GM12891 (cell line): ENCODE results near the gene EEF2.

Source experiments
- POLR2A ChIP-seq: IDR thresholded peaks from 2 replicates; pipeline ENCODE4 v1.6.1; 2011; ENCODE audit warnings: low read depth, low read length, control low read depth
- POLR2AphosphoS5 ChIP-seq: IDR thresholded peaks from 2 replicates; pipeline ENCODE4 v1.6.1; 2011; ENCODE audit warnings: low read depth, low read length, control low read depth
- TAF1 ChIP-seq: IDR thresholded peaks from 2 replicates; pipeline ENCODE4 v1.6.1; 2011; ENCODE audit warnings: low read depth, low read length, control low read depth

- TF ChIP-seq POLR2AphosphoS5 (peak; percentile 14; the same call in 1 of the 2 replicates), POLR2A (no peak), TAF1 (no peak)
Measured at GRCh38 chr19:3978145-3978544, 7.1 kb downstream of the EEF2 start.
